Measurements from ENCODE around the gene CYBA. TPM values are rescaled to one million over a fixed set of nuclear protein-coding genes. Genes with fewer than 3 reads are reported as not detected.
A peak's percentile ranks its signal among the peaks of the same experiment; 100 is the strongest.

CYBA gene
- total RNA-seq, 2 donors from 2014 or later = 242 to 290 TPM

DNA sequence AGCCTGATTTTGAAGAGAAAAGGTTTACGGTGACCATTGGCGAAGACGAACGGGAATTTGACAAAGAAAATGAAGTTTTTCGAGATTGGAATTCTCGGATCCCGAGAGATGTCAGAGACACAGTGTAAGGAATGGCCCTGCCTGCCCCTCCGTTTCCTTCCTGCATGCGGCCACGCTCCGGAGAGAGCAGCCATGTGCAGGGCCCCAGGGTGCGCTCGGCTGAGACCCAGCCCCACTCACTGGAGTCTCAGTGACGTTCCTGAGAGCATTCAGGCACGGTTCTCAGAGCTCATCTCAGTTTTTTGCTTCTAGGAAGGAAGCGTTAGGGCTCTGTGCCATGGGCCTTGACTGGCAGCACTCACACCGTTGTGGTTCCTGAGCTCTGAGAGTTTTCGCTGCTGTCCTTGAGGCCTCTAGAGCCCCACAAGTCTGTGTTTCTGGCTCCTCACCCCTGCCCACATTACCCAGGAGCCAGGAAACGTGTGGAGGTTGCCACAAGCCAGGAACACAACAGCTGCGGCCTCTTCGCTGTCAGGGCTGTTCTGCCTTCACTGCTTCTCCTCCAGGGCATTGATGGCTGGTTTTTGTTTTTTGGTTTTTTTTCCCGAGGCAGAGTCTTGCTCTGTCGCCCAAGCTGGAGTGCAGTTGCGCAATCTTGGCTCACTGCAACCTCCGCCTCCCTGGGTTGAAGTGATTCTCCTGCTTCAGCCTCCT is 50.9 kb downstream of the CYBA start:
- peaks cover 94% of the 10 kb centered on the region for H3K36me3 Mint-ChIP-seq (ENCODE audit: low read depth)
- H3K27me3 Mint-ChIP-seq = no peaks in the 10 kb centered on the region

GRCh38 chr16:88599092-88599733 is 51.6 kb downstream of the CYBA start:
- Mint-ChIP-seq H3K27me3 (no peaks in the 10 kb centered on the region), H3K27ac (no peak overlapping the region), H3K9me3 (no peaks in the 10 kb centered on the region), H3K4me1 (peaks cover 4% of the 10 kb centered on the region), H3K36me3 (ENCODE audit: low read depth) (peaks cover 93% of the 10 kb centered on the region), H3K4me3 (no peak overlapping the region)
- ATAC-seq (replicated peaks) = no peak

More for the DNA sequence above, 50.9 kb downstream of the CYBA start:
- peaks cover 4% of the 10 kb centered on the region for H3K4me1 Mint-ChIP-seq
- no peak for ATAC-seq (replicated peaks)
- no peak overlapping the region for H3K27ac Mint-ChIP-seq
- no peak overlapping the region for H3K4me3 Mint-ChIP-seq
- no peaks in the 10 kb centered on the region for H3K9me3 Mint-ChIP-seq

- H3K9me3 Mint-ChIP-seq = no peaks in the 10 kb centered on the region
- no peak overlapping the region for H3K4me3 Mint-ChIP-seq
- peaks cover 94% of the 10 kb centered on the region for H3K36me3 Mint-ChIP-seq (ENCODE audit: low read depth)
- no peak overlapping the region for H3K27ac Mint-ChIP-seq
- H3K4me1 Mint-ChIP-seq = peaks cover 4% of the 10 kb centered on the region
- H3K27me3 Mint-ChIP-seq = no peaks in the 10 kb centered on the region
- no peak for ATAC-seq (replicated peaks)
These were observed 52.9 kb downstream of the CYBA start for GRCh38 chr16:88597856-88598491.

- peak; percentile 58 for ATAC-seq (replicated peaks)
- H3K4me3 Mint-ChIP-seq = no peak overlapping the region
- no peak overlapping the region for H3K27ac Mint-ChIP-seq
- peaks cover 12% of the 10 kb centered on the region for H3K4me1 Mint-ChIP-seq
- no peaks in the 10 kb centered on the region for H3K27me3 Mint-ChIP-seq
- peaks cover 93% of the 10 kb centered on the region for H3K36me3 Mint-ChIP-seq (ENCODE audit: low read depth)
- no peaks in the 10 kb centered on the region for H3K9me3 Mint-ChIP-seq
These were observed 54.4 kb downstream of the CYBA start for GRCh38 chr16:88596483-88596882.

GRCh38 chr16:88595921-88596320 is 54.9 kb downstream of the CYBA start:
- Mint-ChIP-seq H3K27me3 (no peaks in the 10 kb centered on the region), H3K4me1 (peaks cover 12% of the 10 kb centered on the region), H3K9me3 (no peaks in the 10 kb centered on the region), H3K27ac (no peak overlapping the region), H3K4me3 (no peak overlapping the region), H3K36me3 (ENCODE audit: low read depth) (peaks cover 93% of the 10 kb centered on the region)
- ATAC-seq (replicated peaks) = no peak

DNA sequence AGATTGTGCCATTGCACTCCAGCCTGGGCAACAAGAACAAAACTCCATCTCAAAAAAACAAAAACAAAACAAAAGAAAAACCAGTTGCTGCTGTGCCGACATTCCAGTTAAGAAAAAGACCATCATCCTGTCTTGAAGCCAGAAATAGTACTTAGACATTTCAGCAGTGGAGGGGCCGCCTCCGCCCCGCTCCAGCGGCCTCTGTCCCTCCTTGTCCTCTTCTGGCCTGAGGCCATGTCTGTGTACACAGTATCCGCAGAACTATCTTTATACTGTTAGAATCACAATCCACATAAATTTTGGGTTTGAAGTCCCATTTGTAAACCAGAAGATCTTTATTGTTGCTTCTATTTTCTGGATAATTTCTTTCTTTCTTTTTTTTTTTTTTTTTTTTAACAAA is 55.8 kb downstream of the CYBA start:
- Mint-ChIP-seq H3K27ac (no peak overlapping the region), H3K27me3 (no peaks in the 10 kb centered on the region), H3K36me3 (ENCODE audit: low read depth) (peaks cover 93% of the 10 kb centered on the region), H3K4me3 (no peak overlapping the region), H3K4me1 (peaks cover 12% of the 10 kb centered on the region), H3K9me3 (no peaks in the 10 kb centered on the region)
- no peak for ATAC-seq (replicated peaks)

DNA sequence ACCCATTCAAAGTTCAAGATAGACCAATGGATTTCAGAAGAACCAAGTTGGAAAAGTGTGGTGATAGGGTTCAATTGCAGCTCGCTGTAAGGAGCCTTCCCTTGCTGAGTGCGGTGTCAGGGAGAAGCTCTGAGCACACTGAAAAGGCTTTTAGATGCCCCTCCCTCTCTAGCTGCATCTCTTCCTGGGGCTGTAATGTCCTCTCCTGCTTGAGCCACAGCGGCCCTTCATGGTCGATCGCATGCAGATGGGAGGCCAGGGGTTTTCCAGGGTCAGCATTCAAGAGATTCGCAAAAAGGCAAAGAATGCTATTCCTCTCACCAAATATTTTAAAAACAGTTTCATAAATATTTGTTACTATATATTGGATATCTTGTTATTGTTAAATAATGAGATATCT is 56.9 kb downstream of the CYBA start:
- no peak overlapping the region for H3K27ac Mint-ChIP-seq
- no peak overlapping the region for H3K4me3 Mint-ChIP-seq
- H3K36me3 Mint-ChIP-seq (ENCODE audit: low read depth) = peaks cover 93% of the 10 kb centered on the region

DNA sequence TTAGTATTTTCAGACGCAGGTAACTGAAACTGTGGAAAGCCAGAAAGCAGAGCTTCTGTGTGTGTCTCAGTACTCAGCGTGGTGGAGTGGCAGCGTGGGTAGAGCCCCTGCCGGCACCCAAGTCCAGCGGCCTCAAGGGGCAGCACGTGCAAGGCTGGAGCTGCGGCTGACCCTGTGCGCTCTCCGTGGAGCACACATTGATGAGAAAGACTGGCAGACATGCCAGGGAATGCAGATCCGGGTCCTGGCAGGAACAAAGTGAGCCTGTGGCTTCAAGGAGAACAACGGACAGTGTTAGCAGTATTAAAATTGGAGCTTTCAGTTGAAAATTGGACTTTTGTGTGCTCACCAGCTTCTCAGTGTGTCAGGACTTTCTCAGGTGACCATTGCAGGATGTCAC is 57.4 kb downstream of the CYBA start:
- ATAC-seq (replicated peaks) = no peak
- H3K4me1 Mint-ChIP-seq = peaks cover 24% of the 10 kb centered on the region
- no peak overlapping the region for H3K27ac Mint-ChIP-seq
- peaks cover 93% of the 10 kb centered on the region for H3K36me3 Mint-ChIP-seq (ENCODE audit: low read depth)
- no peak overlapping the region for H3K4me3 Mint-ChIP-seq
- H3K27me3 Mint-ChIP-seq = no peaks in the 10 kb centered on the region
- H3K9me3 Mint-ChIP-seq = no peaks in the 10 kb centered on the region

More for the DNA sequence above, 56.9 kb downstream of the CYBA start:
- H3K9me3 Mint-ChIP-seq = no peaks in the 10 kb centered on the region
- ATAC-seq (replicated peaks) = no peak
- H3K4me1 Mint-ChIP-seq = peaks cover 22% of the 10 kb centered on the region
- no peaks in the 10 kb centered on the region for H3K27me3 Mint-ChIP-seq

Other genes with a start within 250 kb of the CYBA start
- 10 to 100 TPM; 12.2 to 22.1 TPM for gene ZFPM1, start 197.8 kb downstream of the CYBA start, total RNA-seq
- 100 to 1,000 TPM; 103 TPM for gene ZC3H18, start 80.7 kb downstream of the CYBA start, total RNA-seq
- gene IL17C, start 12.5 kb downstream of the CYBA start, total RNA-seq = under 1 TPM; 0.42 to 0.56 TPM
- 10 to 100 TPM; 84.3 to 93.2 TPM for gene MVD, start 12.0 kb upstream of the CYBA start, total RNA-seq
- 1 to 10 TPM; 5.9 to 6.7 TPM for gene SNAI3, start 35.5 kb upstream of the CYBA start, total RNA-seq
- 100 to 1,000 TPM in 1 of 2 donors, 10 to 100 TPM in 1; 57.1 to 119 TPM for gene RNF166, start 55.4 kb upstream of the CYBA start, total RNA-seq
- gene CTU2, start 55.5 kb upstream of the CYBA start, total RNA-seq = 10 to 100 TPM; 19.8 to 31.8 TPM
- 100 to 1,000 TPM; 197 to 326 TPM for gene PIEZO1, start 134.2 kb upstream of the CYBA start, total RNA-seq
- 100 to 1,000 TPM in 1 of 2 donors, 10 to 100 TPM in 1; 96.6 to 141 TPM for gene CDT1, start 152.7 kb upstream of the CYBA start, total RNA-seq
- 100 to 1,000 TPM; 132 to 139 TPM for gene APRT, start 160.9 kb upstream of the CYBA start, total RNA-seq
- 10 to 100 TPM; 37.6 to 73.0 TPM for gene GALNS, start 205.9 kb upstream of the CYBA start, total RNA-seq
- 10 to 100 TPM; 51.1 to 73.9 TPM for gene TRAPPC2L, start 206.1 kb upstream of the CYBA start, total RNA-seq
- gene PABPN1L, start 215.6 kb upstream of the CYBA start, total RNA-seq = not detected

All from activated T-helper 17 cell treated with anti-CD3 and anti-CD28 coated beads, Interleukin-2, amount 50 U/mL, for 72 hours (primary cell).